Endothelial cell of umbilical vein (primary cell): ENCODE results near the gene PCBD1. TPM values are rescaled to one million over a fixed set of nuclear protein-coding genes. Genes with fewer than 3 reads are reported as not detected.

Source experiments
- BruUV-seq: library from RNA; stranded (reverse); fragments of 400-500 nt; replicated peaks from 2 replicates; lab custom pipeline; 2021; lab: Mats Ljungman, UMichigan
- CTCF ChIA-PET: fragments of 300-600, 350-600 bp; sonication (Branson Sonifier 250); formaldehyde crosslinking; loops from one replicate; lab custom pipeline; 2021; ENCODE audit warnings: antibody characterized with exemption, inconsistent platforms; lab: Charles Lee
- POLR2A ChIA-PET: fragments of 300-600, 350-600 bp; sonication (Branson Sonifier 250); formaldehyde crosslinking; loops from one replicate; lab custom pipeline; 2021; ENCODE audit warnings: antibody characterized with exemption, inconsistent platforms; lab: Charles Lee
- DNase-seq: peaks from one replicate; pipeline ENCODE4 v3.0.0-alpha.2; 2011; ENCODE audit warnings: low read depth, low spot score
- FAIRE-seq: peaks from 2 replicates; lab custom pipeline; 2011; peaks lifted over from hg19 to GRCh38; lab: Jason Lieb, UNC
- H2AFZ ChIP-seq: 2 replicates; pipeline ENCODE4 v1.6.0; 2012; ENCODE audit warnings: low read depth, low read length, control low read depth, inconsistent platforms
- H3K27ac ChIP-seq: 2 replicates; pipeline ENCODE4 v1.5.1; 2011; ENCODE audit warnings: low read depth, mild to moderate bottlenecking, control low read depth, low read length, moderate library complexity; ENCODE audit not compliant: insufficient read depth
- H3K27me3 ChIP-seq, 2 experiments: 2 replicates each; pipeline versions ENCODE4 v1.6.0 to v1.6.1; 2011; ENCODE audit warnings: low read length in 2 of 2, mixed read lengths in 1 of 2; ENCODE audit not compliant: control insufficient read depth in 2 of 2, insufficient read depth in 2 of 2
- H3K36me3 ChIP-seq, 2 experiments: 2 replicates in 1 of 2; 3 replicates in 1 of 2; pipeline ENCODE4 v1.5.1; 2011; ENCODE audit warnings: low read length in 2 of 2, mild to moderate bottlenecking in 1 of 2, moderate library complexity in 1 of 2; ENCODE audit not compliant: control insufficient read depth in 2 of 2, insufficient read depth in 2 of 2; ENCODE audit errors: extremely low read depth in 1 of 2
- H3K4me1 ChIP-seq: 3 replicates; pipeline ENCODE4 v1.5.1; 2011; ENCODE audit warnings: mild to moderate bottlenecking, low read length; ENCODE audit not compliant: control insufficient read depth, insufficient read depth; ENCODE audit errors: extremely low read depth
- H3K4me2 ChIP-seq: 2 replicates; pipeline ENCODE4 v1.6.1; 2011; ENCODE audit warnings: low read length, control low read depth, mixed read lengths; ENCODE audit not compliant: insufficient read depth
- H3K4me3 ChIP-seq, 3 experiments: fragments of 200-600 bp in 1 of 3; sonication (generic), shearing (Covaris generic) in 1 of 3; replicated peaks in 1 of 3; 2 replicates each; pipeline ENCODE4 v1.5.1; 2011 to 2016; ENCODE audit warnings: control low read depth in 3 of 3, low read length in 3 of 3, mild to moderate bottlenecking in 2 of 3, inconsistent platforms in 1 of 3, low read depth in 1 of 3, moderate library complexity in 1 of 3; ENCODE audit not compliant: insufficient read depth in 1 of 3
- H3K79me2 ChIP-seq: 2 replicates; pipeline ENCODE4 v1.6.0; 2012; ENCODE audit warnings: low read length, inconsistent platforms; ENCODE audit not compliant: control insufficient read depth, insufficient read depth
- H3K9ac ChIP-seq: replicated peaks from 2 replicates; pipeline ENCODE3; 2011; ENCODE audit warnings: low read length, control low read depth; ENCODE audit not compliant: insufficient read depth; ENCODE audit errors: extremely low read depth
- H3K9me1 ChIP-seq: replicated peaks from 3 replicates; pipeline ENCODE4 v1.6.0; 2011; ENCODE audit warnings: mild to moderate bottlenecking, low read length; ENCODE audit not compliant: control insufficient read depth, insufficient read depth; ENCODE audit errors: extremely low read depth
- H3K9me3 ChIP-seq: replicated peaks from 2 replicates; pipeline ENCODE4 v1.5.1; 2012; ENCODE audit warnings: low read length, inconsistent platforms; ENCODE audit not compliant: control insufficient read depth, insufficient read depth
- H4K20me1 ChIP-seq: replicated peaks from 2 replicates; pipeline ENCODE3; 2011; ENCODE audit warnings: mild to moderate bottlenecking, low read length; ENCODE audit not compliant: control insufficient read depth, insufficient read depth; ENCODE audit errors: extremely low read depth
- CTCF ChIP-seq, 2 donors: IDR thresholded peaks; 1 replicate in 1 of 2; 2 replicates in 1 of 2; pipeline ENCODE4 v1.5.1; 2011; ENCODE audit warnings: low read length in 2 of 2, mild to moderate bottlenecking in 2 of 2, moderate library complexity in 2 of 2, control low read depth in 1 of 2, inconsistent platforms in 1 of 2, low read depth in 1 of 2; ENCODE audit not compliant: insufficient read depth in 1 of 2; ENCODE audit errors: extremely low read depth in 1 of 2
- EZH2 ChIP-seq: IDR thresholded peaks from 2 replicates; pipeline ENCODE4 v1.6.1; 2012; ENCODE audit warnings: borderline replicate concordance, low read depth, mild to moderate bottlenecking, moderate library complexity, low read length, inconsistent platforms; ENCODE audit not compliant: severe bottlenecking
- FOS ChIP-seq: IDR thresholded peaks from 2 replicates; pipeline ENCODE4 v1.6.1; 2011; ENCODE audit warnings: mild to moderate bottlenecking, low read length, moderate library complexity, borderline replicate concordance; ENCODE audit not compliant: insufficient read depth
- GATA2 ChIP-seq: IDR thresholded peaks from 2 replicates; pipeline ENCODE4 v1.7.0; 2011; ENCODE audit warnings: low read depth, mild to moderate bottlenecking, moderate library complexity, mixed read lengths, low read length; ENCODE audit not compliant: insufficient read length, insufficient read depth
- JUN ChIP-seq: IDR thresholded peaks from 2 replicates; pipeline ENCODE4 v1.6.1; 2011; ENCODE audit warnings: borderline replicate concordance, low read depth; ENCODE audit not compliant: insufficient read length, insufficient read depth
- MAX ChIP-seq: IDR thresholded peaks from 2 replicates; pipeline ENCODE4 v1.6.1; 2011; ENCODE audit not compliant: insufficient read depth, insufficient read length
- MYC ChIP-seq: IDR thresholded peaks from one replicate; pipeline ENCODE4 v1.6.1; 2011; ENCODE audit warnings: mild to moderate bottlenecking, low read depth, low read length
- POLR2A ChIP-seq: IDR thresholded peaks from 2 replicates; pipeline ENCODE4 v1.6.1; 2012; ENCODE audit warnings: low read depth, mild to moderate bottlenecking, control low read depth, low read length
- POLR2AphosphoS5 ChIP-seq: IDR thresholded peaks from 2 replicates; pipeline ENCODE4 v1.6.1; 2012; ENCODE audit warnings: low read depth, mild to moderate bottlenecking, control low read depth, low read length, moderate library complexity; ENCODE audit not compliant: insufficient read depth
- dilution Hi-C: fragments of 300-500 bp; cut with MboI; formaldehyde crosslinking; loops from one replicate; pipeline ENCODE4 v1.15.0; 2019; ENCODE audit warnings: low sequenced_read_pairs; ENCODE audit not compliant: extremely low pct_ligation_motif_present
- intact Hi-C: fragments of 100-400 bp; cut with micrococcal nuclease; formaldehyde crosslinking; loops from one replicate; pipeline ENCODE4 v1.10.0; 2022
- polyA plus RNA-seq, 4 experiments: library from polyadenylated mRNA; depleted of rRNA in 3 of 4; stranded (reverse) in 3 of 4; unstranded in 1 of 4; fragments of >200 nt; gene quantifications; 2 replicates each; pipeline versions ENCODE4 v1.2.1 to v1.2.3, GENCODE V29; 2011 to 2012; ENCODE audit warnings: missing spikeins in 1 of 4
- total RNA-seq: library from RNA; stranded (reverse); gene quantifications from 2 replicates; pipeline ENCODE4 v1.2.3, GENCODE V29; 2021

The PCBD1 gene
- total and polyA plus RNA-seq, 2 donors (not counting 3 experiments of a cell fraction or from before 2014, with no cell fraction given) = 95.7 to 113 TPM

- Histone ChIP-seq H3K79me2 (no peaks in the 10 kb centered on the region), H3K9me3 (no peaks in the 10 kb centered on the region), H3K4me2 (no peak overlapping the region), H3K27me3 (peaks cover 0 to 7% of the 10 kb centered on the region in 2 experiments), H3K9ac (no peak overlapping the region), H3K27ac (no peak overlapping the region), H2AFZ (no peak overlapping the region), H3K4me3 (no peak overlapping the region), H3K9me1 (no peaks in the 10 kb centered on the region), H3K36me3 (no peaks in the 10 kb centered on the region), H3K4me1 (no peaks in the 10 kb centered on the region), H4K20me1 (no peaks in the 10 kb centered on the region)
- DNase-seq (no peak), FAIRE-seq (no peak)
- ChIA-PET CTCF (interaction anchor here (0.6 to 3.6 kb wide), 4 partner anchors 9 to 13 kb away, joined by 3 to 15 read pairs (median 3); no protein-coding TSS in a partner anchor), POLR2A (no interaction called here)
- no TSS peak for BruUV-seq
- TF ChIP-seq MAX = no peak
- no peak for TF ChIP-seq MYC
- no peak for TF ChIP-seq CTCF (IDR thresholded peaks at IDR 0.05; ENCODE audit: extremely low read depth in 1 of 2, insufficient read depth in 1 of 2, low read depth in 1 of 2, low read length in 2 of 2)
- TF ChIP-seq POLR2AphosphoS5 = no peak
- no peak for TF ChIP-seq EZH2
- no peak for TF ChIP-seq FOS
- TF ChIP-seq GATA2 = no peak
- TF ChIP-seq JUN = no peak
- no peak for TF ChIP-seq POLR2A
- dilution Hi-C loops (no loop called here), intact Hi-C loops (no loop called here)
These were observed 24.2 kb upstream of the PCBD1 start for GRCh38 chr10:70912556-70912955.
